DND-41 (cell line): ENCODE data around the gene NOPCHAP1.

ENCODE experiments used
- ATAC-seq: fragments of 200-7000 bp; cut with Tn5 transposase; 3 replicates; pipeline ENCODE4 v1.9.1; 2021; ENCODE audit warnings: low read depth; ENCODE audit not compliant: insufficient read depth
- DNase-seq: peaks from one replicate; pipeline ENCODE4 v3.0.0-alpha.2; 2020
- H2AFZ ChIP-seq: 2 replicates; pipeline ENCODE4 v1.6.0; 2012; ENCODE audit warnings: low read depth, low read length
- H3K27ac ChIP-seq: 2 replicates; pipeline ENCODE4 v1.5.1; 2012; ENCODE audit warnings: low read length, inconsistent platforms
- H3K27me3 ChIP-seq: fragments of 200-600 bp; sonication (generic); 2 replicates; pipeline ENCODE4 v1.6.0; 2012; ENCODE audit warnings: low read length, mild to moderate bottlenecking, inconsistent platforms; ENCODE audit not compliant: insufficient read depth, poor library complexity
- H3K36me3 ChIP-seq: 2 replicates; pipeline ENCODE4 v1.5.1; 2012; ENCODE audit warnings: low read length, inconsistent platforms; ENCODE audit not compliant: insufficient read depth
- H3K4me1 ChIP-seq: 2 replicates; pipeline ENCODE4 v1.5.1; 2012; ENCODE audit warnings: mild to moderate bottlenecking, low read length; ENCODE audit not compliant: insufficient read depth
- H3K4me2 ChIP-seq: 2 replicates; pipeline ENCODE4 v1.6.0; 2012; ENCODE audit warnings: mild to moderate bottlenecking, moderate library complexity, low read length, inconsistent platforms; ENCODE audit not compliant: insufficient read depth
- H3K4me3 ChIP-seq, 2 experiments: fragments of 200-600 bp in 1 of 2; shearing (Covaris generic) in 1 of 2; 2 replicates each; pipeline ENCODE4 v1.5.1; 2012 to 2016; ENCODE audit warnings: inconsistent platforms in 2 of 2, low read length in 2 of 2, mild to moderate bottlenecking in 2 of 2, low read depth in 1 of 2, moderate library complexity in 1 of 2
- H3K79me2 ChIP-seq: 2 replicates; pipeline ENCODE4 v1.6.0; 2012; ENCODE audit warnings: low read length, inconsistent platforms; ENCODE audit not compliant: insufficient read depth
- H3K9ac ChIP-seq: 2 replicates; pipeline ENCODE4 v1.6.0; 2012; ENCODE audit warnings: low read depth, mild to moderate bottlenecking, inconsistent platforms, low read length, moderate library complexity
- H3K9me3 ChIP-seq: 2 replicates; pipeline ENCODE4 v1.5.1; 2012; ENCODE audit warnings: low read length, moderate library complexity, mild to moderate bottlenecking, inconsistent platforms; ENCODE audit not compliant: insufficient read depth, severe bottlenecking
- H4K20me1 ChIP-seq: 2 replicates; pipeline ENCODE4 v1.6.0; 2012; ENCODE audit warnings: low read length; ENCODE audit not compliant: insufficient read depth
- CTCF ChIP-seq: IDR thresholded peaks from 2 replicates; pipeline ENCODE4 v1.5.1; 2012; ENCODE audit warnings: borderline replicate concordance, low read length, moderate library complexity, mild to moderate bottlenecking; ENCODE audit not compliant: poor library complexity, severe bottlenecking; ENCODE audit errors: extremely low read depth
- EZH2 ChIP-seq: IDR thresholded peaks from 3 replicates; pipeline ENCODE4 v1.6.1; 2012; ENCODE audit warnings: borderline replicate concordance, low read depth, mild to moderate bottlenecking, moderate library complexity, low read length, inconsistent platforms; ENCODE audit not compliant: severe bottlenecking

NOPCHAP1 gene

DNA sequence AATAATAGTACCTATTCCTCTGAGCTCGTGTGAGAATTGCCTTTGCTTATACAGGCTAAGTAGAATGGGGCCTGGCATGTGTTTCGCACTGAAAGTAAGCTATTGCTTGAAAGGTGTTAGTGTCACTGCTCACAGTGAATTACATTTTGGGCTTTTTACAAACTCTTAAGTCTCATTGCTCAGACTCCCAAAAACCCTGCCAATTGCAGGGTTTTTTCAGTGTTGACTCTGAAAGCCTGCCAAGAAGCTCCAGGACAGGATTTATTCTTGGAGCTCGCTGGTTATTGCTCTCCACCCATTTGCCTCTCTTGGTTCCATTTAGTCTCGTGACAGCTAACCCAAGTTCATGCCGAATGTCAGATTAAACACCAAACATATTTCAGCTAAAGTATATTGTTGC lies 39.8 kb downstream of the NOPCHAP1 start:
- Histone ChIP-seq H3K4me2 (no peak overlapping the region), H3K9me3 (no peaks in the 10 kb centered on the region), H3K79me2 (no peaks in the 10 kb centered on the region), H3K27me3 (no peaks in the 10 kb centered on the region), H3K36me3 (no peaks in the 10 kb centered on the region), H2AFZ (no peak overlapping the region), H3K4me3 (no peak overlapping the region), H4K20me1 (no peaks in the 10 kb centered on the region), H3K9ac (no peak overlapping the region), H3K27ac (no peak overlapping the region), H3K4me1 (peaks cover 2% of the 10 kb centered on the region; the same call in 1 of the 2 replicates)
- DNase-seq = no peak
- TF ChIP-seq CTCF (no peak), EZH2 (no peak)
- no peak for ATAC-seq

- H3K9ac ChIP-seq = no peak overlapping the region
- H3K36me3 ChIP-seq = no peaks in the 10 kb centered on the region
- no peaks in the 10 kb centered on the region for H3K27me3 ChIP-seq
- no peak for TF ChIP-seq CTCF
- no peak for TF ChIP-seq EZH2
- H3K27ac ChIP-seq = no peak overlapping the region
- no peaks in the 10 kb centered on the region for H3K9me3 ChIP-seq
- ATAC-seq (no peak), DNase-seq (no peak)
- H2AFZ ChIP-seq = no peak overlapping the region
- H4K20me1 ChIP-seq = no peaks in the 10 kb centered on the region
- H3K4me3 ChIP-seq = no peak overlapping the region
- no peak overlapping the region for H3K4me2 ChIP-seq
- peaks cover 6% of the 10 kb centered on the region for H3K4me1 ChIP-seq
- H3K79me2 ChIP-seq = no peaks in the 10 kb centered on the region
Observed at GRCh38 chr12:105026411-105026810, 40.3 kb downstream of the NOPCHAP1 start.

- Histone ChIP-seq H3K4me1 (peaks cover 7% of the 10 kb centered on the region), H3K9me3 (no peaks in the 10 kb centered on the region), H3K27ac (no peak overlapping the region), H3K9ac (no peak overlapping the region), H3K4me2 (no peak overlapping the region), H3K27me3 (no peaks in the 10 kb centered on the region), H3K79me2 (no peaks in the 10 kb centered on the region), H3K36me3 (no peaks in the 10 kb centered on the region), H4K20me1 (no peaks in the 10 kb centered on the region), H3K4me3 (no peak overlapping the region), H2AFZ (peak overlapping the region; percentile 1; the same call in 1 of the 2 replicates)
- DNase-seq (no peak), ATAC-seq (no peak)
- TF ChIP-seq CTCF (no peak), EZH2 (no peak)
Observed at GRCh38 chr12:105030820-105031807, 45.0 kb downstream of the NOPCHAP1 start.
